Cerebellar cortex (tissue), 1 donor: ENCODE results near the gene SYT14.
"Not testable (repeated sequence)": the region's sequence is repeated elsewhere in the genome, so short reads cannot be mapped to it uniquely, and the experiment has no call there.

Experiments used
- DNase-seq: peaks from one replicate; pipeline ENCODE4 v3.0.0-alpha.2; 2015; ENCODE audit warnings: low spot score

SYT14 gene

GRCh38 chr1:210027994-210028393 lies 90.0 kb downstream of the SYT14 start:
- no peak for DNase-seq

GRCh38 chr1:210031473-210031872 lies 93.5 kb downstream of the SYT14 start:
- no peak for DNase-seq

GRCh38 chr1:210043058-210043457 lies 105.0 kb downstream of the SYT14 start:
- DNase-seq = no peak

- no peak for DNase-seq
Measured at GRCh38 chr1:210049616-210050015, 111.6 kb downstream of the SYT14 start.

GRCh38 chr1:210050491-210050890 lies 112.5 kb downstream of the SYT14 start:
- DNase-seq = not testable (repeated sequence)

GRCh38 chr1:210053126-210053525 lies 115.1 kb downstream of the SYT14 start:
- no peak for DNase-seq

- no peak for DNase-seq
Measured at GRCh38 chr1:210057593-210057992, 119.6 kb downstream of the SYT14 start.

- no peak for DNase-seq
Measured at GRCh38 chr1:210061992-210062391, 124.0 kb downstream of the SYT14 start.

- DNase-seq = no peak
Measured at GRCh38 chr1:210070531-210070930, 132.5 kb downstream of the SYT14 start.

GRCh38 chr1:210072129-210072528 lies 134.1 kb downstream of the SYT14 start:
- DNase-seq = no peak

GRCh38 chr1:210072896-210073504 lies 135.0 kb downstream of the SYT14 start:
- DNase-seq = no peak

GRCh38 chr1:210074904-210075303 lies 136.9 kb downstream of the SYT14 start:
- DNase-seq = no peak

GRCh38 chr1:210076620-210077019 lies 138.6 kb downstream of the SYT14 start:
- no peak for DNase-seq

- no peak for DNase-seq
Measured at GRCh38 chr1:210081494-210081893, 143.5 kb downstream of the SYT14 start.

GRCh38 chr1:210085359-210085758 lies 147.3 kb downstream of the SYT14 start:
- no peak for DNase-seq

- no peak for DNase-seq
Measured at GRCh38 chr1:210087058-210087457, 149.0 kb downstream of the SYT14 start.

- no peak for DNase-seq
Measured at GRCh38 chr1:210089855-210090254, 151.8 kb downstream of the SYT14 start.

- no peak for DNase-seq
Measured at GRCh38 chr1:210092366-210092765, 154.3 kb downstream of the SYT14 start.

GRCh38 chr1:210093461-210093860 lies 155.4 kb downstream of the SYT14 start:
- DNase-seq = no peak

- no peak for DNase-seq
Measured at GRCh38 chr1:210098356-210098755, 160.3 kb downstream of the SYT14 start.

GRCh38 chr1:210099921-210100320 lies 161.9 kb downstream of the SYT14 start:
- DNase-seq = peak; percentile 95

GRCh38 chr1:210104103-210104502 lies 166.1 kb downstream of the SYT14 start:
- peak; percentile 36 for DNase-seq

GRCh38 chr1:210112906-210113305 lies 174.9 kb downstream of the SYT14 start:
- not testable (repeated sequence) for DNase-seq

GRCh38 chr1:210117198-210117597 lies 179.2 kb downstream of the SYT14 start:
- no peak for DNase-seq
